Measurements from ENCODE around the gene LPAR3.
"Not testable (repeated sequence)": the region's sequence is repeated elsewhere in the genome, so short reads cannot be mapped to it uniquely, and the experiment has no call there.

Gene LPAR3

GRCh38 chr1:84907095-84907827, 14.3 kb upstream of the LPAR3 start:
- DNase-seq: no peak

- not testable (repeated sequence) for DNase-seq
Observed at GRCh38 chr1:84902727-84903126, 9.7 kb upstream of the LPAR3 start.

GRCh38 chr1:84899969-84900368, 7.0 kb upstream of the LPAR3 start:
- no peak for DNase-seq

- no peak for DNase-seq
Observed at GRCh38 chr1:84896279-84896678, 3.3 kb upstream of the LPAR3 start.

- DNase-seq: no peak
Observed at GRCh38 chr1:84890566-84890965, 2.4 kb downstream of the LPAR3 start.

GRCh38 chr1:84889437-84889836, 3.6 kb downstream of the LPAR3 start:
- no peak for DNase-seq

GRCh38 chr1:84888753-84889152, 4.3 kb downstream of the LPAR3 start:
- no peak for DNase-seq

- no peak for DNase-seq
Observed at GRCh38 chr1:84887261-84887934, 5.6 kb downstream of the LPAR3 start.

GRCh38 chr1:84885469-84885868, 7.5 kb downstream of the LPAR3 start:
- no peak for DNase-seq

GRCh38 chr1:84884671-84885389, 8.2 kb downstream of the LPAR3 start:
- no peak for DNase-seq

GRCh38 chr1:84883286-84883685, 9.7 kb downstream of the LPAR3 start:
- no peak for DNase-seq

GRCh38 chr1:84877592-84877991, 15.4 kb downstream of the LPAR3 start:
- no peak for DNase-seq

- DNase-seq: no peak
Observed at GRCh38 chr1:84876353-84876752, 16.7 kb downstream of the LPAR3 start.

- DNase-seq: no peak
Observed at GRCh38 chr1:84873366-84873765, 19.6 kb downstream of the LPAR3 start.

GRCh38 chr1:84872696-84873355, 20.2 kb downstream of the LPAR3 start:
- DNase-seq: no peak

- DNase-seq: no peak
Observed at GRCh38 chr1:84871181-84871580, 21.8 kb downstream of the LPAR3 start.

GRCh38 chr1:84870591-84870990, 22.4 kb downstream of the LPAR3 start:
- no peak for DNase-seq

- DNase-seq: no peak
Observed at GRCh38 chr1:84869720-84870119, 23.3 kb downstream of the LPAR3 start.

- DNase-seq: no peak
Observed at GRCh38 chr1:84862810-84863251, 30.2 kb downstream of the LPAR3 start.

GRCh38 chr1:84861988-84862644, 30.9 kb downstream of the LPAR3 start:
- no peak for DNase-seq

GRCh38 chr1:84861516-84861915, 31.5 kb downstream of the LPAR3 start:
- DNase-seq: no peak

- no peak for DNase-seq
Observed at GRCh38 chr1:84859866-84860265, 33.1 kb downstream of the LPAR3 start.

Data from right kidney (tissue), 1 donor.